H1 (cell line): Measurements from ENCODE around the gene CISD1. TPM values are rescaled to one million over a fixed set of nuclear protein-coding genes. Genes with fewer than 3 reads are reported as not detected.
A peak's percentile ranks its signal among the peaks of the same experiment; 100 is the strongest.

Experiments
- CTCF ChIA-PET: fragments of 300-600 bp; sonication (Branson Sonifier 250); formaldehyde crosslinking; loops from one replicate; lab custom pipeline; 2021; ENCODE audit not compliant: partially characterized antibody; lab: Charles Lee
- POLR2A ChIA-PET: fragments of 300-600 bp; sonication (Branson Sonifier 250); formaldehyde crosslinking; loops from one replicate; lab custom pipeline; 2021; ENCODE audit warnings: inconsistent platforms; ENCODE audit not compliant: partially characterized antibody; lab: Charles Lee
- DNase-seq, 2 experiments: peaks; one replicate each; pipeline versions ENCODE4 v3.0.0 to v3.0.0-alpha.2; 2010 to 2022; ENCODE audit warnings: low spot score in 2 of 2, low read depth in 1 of 2, mixed read lengths in 1 of 2
- FAIRE-seq: peaks from 2 replicates; lab custom pipeline; 2011; peaks lifted over from hg19 to GRCh38; lab: Jason Lieb, UNC
- H2AFZ ChIP-seq: 2 replicates; pipeline ENCODE4 v1.8.1; 2012; ENCODE audit warnings: low read length, inconsistent platforms
- H2AK5ac ChIP-seq: 2 replicates; pipeline ENCODE4 v1.6.1; 2013; ENCODE audit warnings: low read depth, low read length
- H2BK120ac ChIP-seq: replicated peaks from 2 replicates; pipeline ENCODE3; 2013; ENCODE audit warnings: low read depth, low read length, inconsistent platforms
- H2BK12ac ChIP-seq: 2 replicates; pipeline ENCODE4 v1.6.1; 2013; ENCODE audit warnings: low read depth, low read length
- H2BK15ac ChIP-seq: 2 replicates; pipeline ENCODE4 v1.6.1; 2013; ENCODE audit warnings: low read length
- H2BK20ac ChIP-seq: 2 replicates; pipeline ENCODE4 v1.6.1; 2013; ENCODE audit warnings: low read length
- H2BK5ac ChIP-seq: 2 replicates; pipeline ENCODE4 v1.6.1; 2013; ENCODE audit warnings: low read depth, low read length
- H3K14ac ChIP-seq: 2 replicates; pipeline ENCODE4 v1.6.1; 2013; ENCODE audit warnings: inconsistent platforms; ENCODE audit not compliant: insufficient read length
- H3K18ac ChIP-seq: 2 replicates; pipeline ENCODE4 v1.6.1; 2013; ENCODE audit warnings: low read length; ENCODE audit errors: extremely low read depth
- H3K23ac ChIP-seq: 2 replicates; pipeline ENCODE4 v1.6.1; 2013; ENCODE audit warnings: inconsistent platforms; ENCODE audit not compliant: insufficient read length
- H3K23me2 ChIP-seq: 2 replicates; pipeline ENCODE4 v1.6.1; 2013; ENCODE audit warnings: low read depth, low read length
- H3K27ac ChIP-seq: 2 replicates; pipeline ENCODE4 v1.6.1; 2011; ENCODE audit warnings: low read depth, low read length, inconsistent platforms
- H3K27me3 ChIP-seq, 4 experiments: replicated peaks in 1 of 4; 1 replicate in 1 of 4; 2 replicates in 3 of 4; pipeline versions ENCODE4 v1.6.1 to v1.8.1; 2011 to 2013; ENCODE audit warnings: low read length in 3 of 4, mild to moderate bottlenecking in 3 of 4, inconsistent platforms in 2 of 4, mixed read lengths in 2 of 4, moderate library complexity in 1 of 4; ENCODE audit not compliant: control insufficient read depth in 3 of 4, insufficient read depth in 3 of 4; ENCODE audit errors: extremely low read depth in 1 of 4
- H3K36me3 ChIP-seq, 4 experiments: 2 replicates each; pipeline versions ENCODE4 v1.6.1 to v1.8.1; 2011 to 2013; ENCODE audit warnings: mild to moderate bottlenecking in 4 of 4, low read length in 3 of 4, moderate library complexity in 2 of 4, control low read depth in 1 of 4, inconsistent platforms in 1 of 4; ENCODE audit not compliant: insufficient read depth in 4 of 4, control insufficient read depth in 2 of 4
- H3K4ac ChIP-seq: replicated peaks from 2 replicates; pipeline ENCODE3; 2013; ENCODE audit warnings: low read length, low read depth, mixed read lengths, inconsistent platforms; ENCODE audit not compliant: insufficient read length
- H3K4me1 ChIP-seq, 4 experiments: replicated peaks in 1 of 4; 1 replicate in 1 of 4; 2 replicates in 3 of 4; pipeline versions ENCODE4 v1.6.1 to v1.8.1; 2011 to 2013; ENCODE audit warnings: low read length in 3 of 4, inconsistent platforms in 2 of 4, mixed read lengths in 1 of 4; ENCODE audit not compliant: insufficient read depth in 4 of 4, control insufficient read depth in 3 of 4
- H3K4me2 ChIP-seq, 2 experiments: 2 replicates each; pipeline versions ENCODE4 v1.6.1 to v1.8.1; 2011 to 2013; ENCODE audit warnings: low read depth in 2 of 2, low read length in 2 of 2, control low read depth in 1 of 2, inconsistent platforms in 1 of 2, mild to moderate bottlenecking in 1 of 2; ENCODE audit not compliant: insufficient read depth in 1 of 2
- H3K4me3 ChIP-seq, 4 experiments: fragments of 200-600, 300-600 bp in 1 of 4; sonication (generic), shearing (Covaris generic), sonication (Bioruptor Twin) in 1 of 4; 2 replicates each; pipeline versions ENCODE4 v1.5.1 to v1.8.1; 2011 to 2016; ENCODE audit warnings: low read length in 4 of 4, low read depth in 3 of 4, control low read depth in 2 of 4, inconsistent platforms in 2 of 4, mild to moderate bottlenecking in 2 of 4, mixed read lengths in 1 of 4, moderate library complexity in 1 of 4; ENCODE audit not compliant: insufficient read depth in 2 of 4; ENCODE audit errors: extremely low read depth in 1 of 4
- H3K56ac ChIP-seq: replicated peaks from 2 replicates; pipeline ENCODE3; 2013; ENCODE audit warnings: low read depth, mild to moderate bottlenecking, mixed read lengths, low read length, inconsistent platforms; ENCODE audit not compliant: insufficient read length
- H3K79me1 ChIP-seq: 2 replicates; pipeline ENCODE4 v1.6.1; 2013; ENCODE audit warnings: low read depth, low read length, control low read depth
- H3K79me2 ChIP-seq, 2 experiments: 2 replicates each; pipeline versions ENCODE4 v1.6.1 to v1.8.1; 2012 to 2013; ENCODE audit warnings: low read length in 2 of 2, mild to moderate bottlenecking in 2 of 2, inconsistent platforms in 1 of 2; ENCODE audit not compliant: insufficient read depth in 2 of 2, control insufficient read depth in 1 of 2
- H3K9ac ChIP-seq, 4 experiments: replicated peaks in 1 of 4; 1 replicate in 1 of 4; 2 replicates in 3 of 4; pipeline versions ENCODE4 v1.6.1 to v1.8.1; 2011 to 2013; ENCODE audit warnings: low read depth in 3 of 4, low read length in 3 of 4, control low read depth in 2 of 4, mild to moderate bottlenecking in 2 of 4, moderate library complexity in 2 of 4, inconsistent platforms in 1 of 4; ENCODE audit errors: extremely low read depth in 1 of 4
- H3K9me3 ChIP-seq, 2 experiments: 2 replicates each; pipeline versions ENCODE4 v1.6.1 to v1.8.1; 2012 to 2013; ENCODE audit warnings: mild to moderate bottlenecking in 2 of 2, moderate library complexity in 2 of 2, control low read depth in 1 of 2, inconsistent platforms in 1 of 2, low read depth in 1 of 2, low read length in 1 of 2, mixed read lengths in 1 of 2; ENCODE audit not compliant: insufficient read depth in 2 of 2
- H4K20me1 ChIP-seq, 2 experiments: replicated peaks in 1 of 2; 2 replicates each; pipeline versions ENCODE3 to v1.8.1; 2011 to 2013; ENCODE audit warnings: inconsistent platforms in 2 of 2, low read length in 2 of 2, mild to moderate bottlenecking in 1 of 2; ENCODE audit not compliant: insufficient read depth in 2 of 2, control insufficient read depth in 1 of 2
- H4K5ac ChIP-seq: 2 replicates; pipeline ENCODE4 v1.6.1; 2013; ENCODE audit warnings: low read length, low read depth, mixed read lengths, inconsistent platforms; ENCODE audit not compliant: insufficient read length
- H4K8ac ChIP-seq: 2 replicates; pipeline ENCODE4 v1.8.0; 2013; ENCODE audit warnings: mild to moderate bottlenecking, moderate library complexity, low read length, inconsistent platforms; ENCODE audit not compliant: insufficient read depth; ENCODE audit errors: extremely low read depth
- H4K91ac ChIP-seq: replicated peaks from 2 replicates; pipeline ENCODE3; 2013; ENCODE audit warnings: low read length, mixed read lengths, inconsistent platforms; ENCODE audit not compliant: insufficient read length
- RAD21 ChIP-seq, 2 experiments: IDR thresholded peaks in 1 of 2; conservative IDR thresholded peaks in 1 of 2; 2 replicates each; pipeline ENCODE4 v1.6.1; 2011; ENCODE audit warnings: low read depth in 2 of 2, low read length in 2 of 2, improper control_type of control experiment in 1 of 2, inconsistent platforms in 1 of 2, mild to moderate bottlenecking in 1 of 2, moderate library complexity in 1 of 2
- TEAD4 ChIP-seq: IDR thresholded peaks from 2 replicates; pipeline ENCODE4 v1.6.1; 2012; ENCODE audit warnings: low read depth, low read length, inconsistent platforms, mixed read lengths
- WGBS, 2 experiments: shearing (Covaris generic) in 1 of 2; methylation state at CpG; one replicate each; pipeline versions ENCODE4 v1.1.6 to v1.1.7; 2013 to 2015; ENCODE audit warnings: low lambda C conversion rate in 2 of 2, mixed read lengths in 2 of 2, inconsistent platforms in 1 of 2, low coverage in 1 of 2, missing lambda C conversion rate in 1 of 2; ENCODE audit not compliant: insufficient replicate concordance in 2 of 2, insufficient coverage in 1 of 2, insufficient read length in 1 of 2; ENCODE audit errors: extremely low coverage in 1 of 2, missing lambda C conversion rate in 1 of 2; 5-methylcytosine and 5-hydroxymethylcytosine counted together
- polyA plus RNA-seq, 7 experiments: library from polyadenylated mRNA; depleted of rRNA in 3 of 7; stranded (reverse) in 5 of 7; unstranded in 2 of 7; fragments of >200 nt in 5 of 7; fragments of 200-250 nt in 2 of 7; gene quantifications; 1 replicate in 5 of 7; 2 replicates in 1 of 7; 4 replicates in 1 of 7; pipeline versions ENCODE4 v1.2.1 to v1.2.3, GENCODE V29; 2011 to 2013; ENCODE audit warnings: missing spikeins in 2 of 7, mixed read lengths in 2 of 7
- total RNA-seq: library from RNA; stranded (reverse); fragmentation: NEBNext Ultra II Directional; extraction: Animal tissue kit (Norgen Biotek cat#: 25700); gene quantifications from 2 replicates; pipeline ENCODE4 v1.2.1, GENCODE V29; 2021

Gene CISD1
- total and polyA plus RNA-seq, 2 of the 8 experiments (the other 6 are each of a cell fraction or from before 2014, with no cell fraction given) = 22.6 to 43.2 TPM

DNA sequence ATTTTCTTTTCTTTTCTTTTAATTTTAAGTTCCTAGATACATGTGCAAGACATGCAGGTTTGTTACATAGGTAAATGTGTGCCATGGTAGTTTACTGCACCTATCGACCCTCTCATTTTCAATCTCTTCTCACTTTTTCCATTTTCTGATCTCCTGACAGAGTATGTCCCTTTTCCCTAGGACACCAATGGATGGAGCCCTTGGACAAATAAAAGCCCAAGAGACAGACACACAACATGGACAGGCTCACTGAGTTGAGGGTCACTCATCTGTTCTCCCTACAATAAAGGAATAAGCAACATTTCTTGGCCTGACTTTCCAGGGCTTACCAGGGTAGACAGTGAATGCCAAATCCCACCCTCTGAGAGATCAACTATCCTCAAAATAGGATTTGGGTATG is 50.6 kb downstream of the CISD1 start:
- Histone ChIP-seq H4K91ac (no peak overlapping the region), H3K18ac (no peak overlapping the region), H2AK5ac (no peak overlapping the region), H3K23ac (no peak overlapping the region), H2BK120ac (no peak overlapping the region), H3K23me2 (no peaks in the 10 kb centered on the region), H4K8ac (no peak overlapping the region), H3K27me3 (no peaks in the 10 kb centered on the region), H3K79me2 (no peaks in the 10 kb centered on the region), H2BK20ac (no peak overlapping the region), H3K4me1 (no peaks in the 10 kb centered on the region), H3K4ac (no peak overlapping the region), H2AFZ (no peak overlapping the region), H3K9me3 (no peaks in the 10 kb centered on the region), H3K36me3 (no peaks in the 10 kb centered on the region), H3K79me1 (no peaks in the 10 kb centered on the region), H3K27ac (no peak overlapping the region), H3K4me2 (no peak overlapping the region), H2BK5ac (no peak overlapping the region), H4K5ac (no peak overlapping the region), H3K56ac (no peak overlapping the region), H4K20me1 (no peaks in the 10 kb centered on the region), H2BK12ac (no peak overlapping the region), H3K9ac (no peak overlapping the region), H2BK15ac (no peak overlapping the region), H3K4me3 (no peak overlapping the region), H3K14ac (no peak overlapping the region)
- FAIRE-seq (no peak), DNase-seq (no peak)
- CTCF ChIA-PET = no interaction called here
- TF ChIP-seq TEAD4 = no peak
- peak; percentile 23 to 44 for TF ChIP-seq RAD21 (IDR thresholded peaks at IDR 0.05 in 1 of 2, conservative IDR thresholded peaks at IDR 0.05 in 1 of 2; ENCODE audit: low read depth in 2 of 2, low read length in 2 of 2)
- POLR2A ChIA-PET = no interaction called here
- WGBS, 2 experiments = 92% methylated on average over 1 of the region's 1 CpG; no CpG with 5 or more reads in 1 of the 2 experiments
